ENCODE results near the gene KLK5. TPM values are rescaled to one million over a fixed set of nuclear protein-coding genes. Genes with fewer than 3 reads are reported as not detected.
"Not testable (repeated sequence)": the region's sequence is repeated elsewhere in the genome, so short reads cannot be mapped to it uniquely, and the experiment has no call there.

KLK5 gene, protein sequence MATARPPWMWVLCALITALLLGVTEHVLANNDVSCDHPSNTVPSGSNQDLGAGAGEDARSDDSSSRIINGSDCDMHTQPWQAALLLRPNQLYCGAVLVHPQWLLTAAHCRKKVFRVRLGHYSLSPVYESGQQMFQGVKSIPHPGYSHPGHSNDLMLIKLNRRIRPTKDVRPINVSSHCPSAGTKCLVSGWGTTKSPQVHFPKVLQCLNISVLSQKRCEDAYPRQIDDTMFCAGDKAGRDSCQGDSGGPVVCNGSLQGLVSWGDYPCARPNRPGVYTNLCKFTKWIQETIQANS
- under 1 TPM in 2 of 8 experiments, not detected in 6; 0.45 to 0.47 TPM for total RNA-seq

- Histone ChIP-seq H3K27ac (no peak within 1 kb of the TSS), H3K4me1 (replicated peaks in 1 of 2) (no peaks in the 10 kb centered on the region), H3K4me3 (no peak within 1 kb of the TSS)
- in situ Hi-C loops (cut with MboI; ENCODE audit: low pct_unique_long_range_greater_than_20kb in 2 of 9, low sequenced_read_pairs in 9 of 9, unreplicated experiment in 9 of 9): no loop called here
- no CpG with 5 or more reads among the region's 7 CpGs for WGBS, 10 experiments
- no peak for ATAC-seq (replicated peaks in 6 of 8)
These were observed at the start of gene KLK5 for GRCh38 chr19:50952910-50953309. Gene KLK5 (minus strand): TSS chr19:50953038. CDS start chr19:50952657, 381 bp downstream.

GRCh38 chr19:51002089-51002532 lies 49.3 kb upstream of the KLK5 start:
- Histone ChIP-seq H3K27ac (no peak overlapping the region), H3K4me1 (replicated peaks in 1 of 2) (no peaks in the 10 kb centered on the region), H3K4me3 (no peak overlapping the region)
- in situ Hi-C loops (cut with MboI; ENCODE audit: low pct_unique_long_range_greater_than_20kb in 2 of 9, low sequenced_read_pairs in 9 of 9, unreplicated experiment in 9 of 9): no loop called here
- 72 to 100% (median 83%) methylated on average over 2 to 4 of the region's 12 CpGs; no CpG with 5 or more reads in 6 of the 10 experiments for WGBS, 10 experiments
- ATAC-seq (replicated peaks in 6 of 8): no peak

GRCh38 chr19:51001515-51001914 lies 48.7 kb upstream of the KLK5 start, which contains the start of gene KLK8:
Gene KLK8 (minus strand): TSS chr19:51001604. CDS start chr19:51001167, 437 bp downstream.
- WGBS, 10 experiments: no CpG with 5 or more reads among the region's 7 CpGs
- Histone ChIP-seq H3K4me3 (no peak within 1 kb of the TSS), H3K4me1 (replicated peaks in 1 of 2) (no peaks in the 10 kb centered on the region), H3K27ac (no peak within 1 kb of the TSS)
- in situ Hi-C loops (cut with MboI; ENCODE audit: low pct_unique_long_range_greater_than_20kb in 2 of 9, low sequenced_read_pairs in 9 of 9, unreplicated experiment in 9 of 9): no loop called here
- ATAC-seq (replicated peaks in 6 of 8): peak in 2 of 8 experiments; percentile 31 to 77

DNA sequence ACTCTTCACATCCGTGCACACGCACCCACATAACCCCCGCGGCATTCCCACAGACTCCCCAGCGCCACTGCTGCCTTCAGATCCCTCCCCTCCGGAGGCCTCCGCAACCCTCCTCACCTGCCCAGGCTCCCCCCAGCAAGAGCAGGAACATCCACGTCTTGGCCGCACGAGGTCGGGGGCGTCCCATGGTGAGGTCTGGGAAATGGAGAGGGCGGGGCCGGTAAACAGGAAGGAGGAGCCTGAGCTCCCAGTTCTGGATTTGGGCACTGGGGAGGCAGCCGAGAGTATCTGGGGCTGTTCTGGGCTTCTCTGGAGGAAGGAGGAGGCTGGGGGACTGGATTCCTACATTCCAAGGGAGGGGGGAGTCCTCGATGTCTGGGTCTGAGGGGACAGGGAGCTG lies 48.1 kb upstream of the KLK5 start:
- in situ Hi-C loops (cut with MboI; ENCODE audit: low pct_unique_long_range_greater_than_20kb in 2 of 9, low sequenced_read_pairs in 9 of 9, unreplicated experiment in 9 of 9): no loop called here
- H3K27ac ChIP-seq: no peak overlapping the region
- ATAC-seq (replicated peaks in 6 of 8): peak in 1 of 8 experiments; percentile 58
- H3K4me3 ChIP-seq: no peak overlapping the region
- 0 to 100% methylated on average over 1 to 4 of the region's 16 CpGs; no CpG with 5 or more reads in 8 of the 10 experiments for WGBS, 10 experiments
- H3K4me1 ChIP-seq (replicated peaks in 1 of 2): no peaks in the 10 kb centered on the region

GRCh38 chr19:51000426-51000825 lies 47.6 kb upstream of the KLK5 start:
- Histone ChIP-seq H3K4me3 (no peak overlapping the region), H3K4me1 (replicated peaks in 1 of 2) (no peaks in the 10 kb centered on the region), H3K27ac (no peak overlapping the region)
- no peak for ATAC-seq (replicated peaks in 6 of 8)
- in situ Hi-C loops (cut with MboI; ENCODE audit: low pct_unique_long_range_greater_than_20kb in 2 of 9, low sequenced_read_pairs in 9 of 9, unreplicated experiment in 9 of 9): no loop called here
- WGBS, 10 experiments: 81 to 94% (median 86%) methylated on average over 2 to 5 of the region's 10 CpGs; no CpG with 5 or more reads in 7 of the 10 experiments

- no peak for ATAC-seq (replicated peaks in 6 of 8)
- H3K4me1 ChIP-seq (replicated peaks in 1 of 2): no peaks in the 10 kb centered on the region
- in situ Hi-C loops (cut with MboI; ENCODE audit: low pct_unique_long_range_greater_than_20kb in 2 of 9, low sequenced_read_pairs in 9 of 9, unreplicated experiment in 9 of 9): no loop called here
- no peak overlapping the region for H3K27ac ChIP-seq
- 30 to 100% (median 69%) methylated on average over 1 to 4 of the region's 4 CpGs; no CpG with 5 or more reads in 2 of the 10 experiments for WGBS, 10 experiments
- H3K4me3 ChIP-seq: no peak overlapping the region
These were observed 45.8 kb upstream of the KLK5 start for GRCh38 chr19:50998686-50999085.

DNA sequence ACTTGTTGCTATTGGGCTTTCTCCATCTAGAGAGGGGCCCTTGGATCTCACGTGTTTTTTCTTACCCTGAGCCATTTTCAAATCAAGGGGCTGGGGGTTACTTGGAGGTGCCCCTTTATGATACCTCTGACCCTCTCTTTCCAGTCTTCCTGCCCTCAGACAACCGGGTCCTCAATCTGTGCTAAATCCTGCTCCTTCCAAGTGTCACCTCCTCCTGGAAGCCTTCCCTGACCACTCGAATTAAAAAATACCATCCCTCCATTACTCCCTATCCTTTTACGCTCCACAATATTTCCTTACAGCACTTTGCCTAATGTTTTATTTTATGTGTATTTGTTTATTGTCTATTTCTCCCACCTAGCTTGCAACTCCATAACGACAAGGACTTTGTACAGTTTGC lies 45.2 kb upstream of the KLK5 start:
- WGBS, 10 experiments: 10 to 90% (median 47%) methylated on average over 1 to 5 of the region's 5 CpGs
- no peak overlapping the region for H3K4me3 ChIP-seq
- in situ Hi-C loops (cut with MboI; ENCODE audit: low pct_unique_long_range_greater_than_20kb in 2 of 9, low sequenced_read_pairs in 9 of 9, unreplicated experiment in 9 of 9): no loop called here
- no peak overlapping the region for H3K27ac ChIP-seq
- no peaks in the 10 kb centered on the region for H3K4me1 ChIP-seq (replicated peaks in 1 of 2)
- no peak for ATAC-seq (replicated peaks in 6 of 8)

GRCh38 chr19:50994129-50994528 lies 41.3 kb upstream of the KLK5 start:
- in situ Hi-C loops (cut with MboI; ENCODE audit: low pct_unique_long_range_greater_than_20kb in 2 of 9, low sequenced_read_pairs in 9 of 9, unreplicated experiment in 9 of 9): no loop called here
- Histone ChIP-seq H3K27ac (no peak overlapping the region), H3K4me3 (no peak overlapping the region), H3K4me1 (replicated peaks in 1 of 2) (no peaks in the 10 kb centered on the region)
- peak in 2 of 8 experiments; percentile 19 to 69 for ATAC-seq (replicated peaks in 6 of 8)
- WGBS, 10 experiments: 0 to 100% (median 32%) methylated on average over 1 to 2 of the region's 2 CpGs; no CpG with 5 or more reads in 4 of the 10 experiments

DNA sequence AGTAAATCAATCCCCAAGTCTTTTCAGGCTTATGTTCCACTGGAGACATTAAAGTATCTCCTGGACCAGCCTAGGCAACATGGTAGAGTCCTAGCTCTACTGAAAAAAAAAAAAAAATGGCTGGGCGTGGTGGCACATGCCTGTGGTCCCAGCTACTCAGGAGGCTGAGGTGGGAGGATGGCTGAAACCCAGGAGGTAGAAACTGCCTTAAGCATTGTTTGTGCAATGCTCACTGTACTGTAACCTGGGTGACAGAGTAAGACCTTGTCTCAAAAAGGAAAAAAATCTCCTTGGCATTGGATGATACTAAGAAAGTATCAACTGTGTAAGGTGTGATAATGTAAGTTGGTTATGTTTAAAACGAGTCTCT lies 39.8 kb upstream of the KLK5 start:
- ATAC-seq (replicated peaks in 6 of 8): no peak
- H3K4me1 ChIP-seq (replicated peaks in 1 of 2): no peaks in the 10 kb centered on the region
- no peak overlapping the region for H3K4me3 ChIP-seq
- in situ Hi-C loops (cut with MboI; ENCODE audit: low pct_unique_long_range_greater_than_20kb in 2 of 9, low sequenced_read_pairs in 9 of 9, unreplicated experiment in 9 of 9): no loop called here
- H3K27ac ChIP-seq: no peak overlapping the region
- 0 to 83% (median 25%) methylated on average over 1 to 2 of the region's 2 CpGs; no CpG with 5 or more reads in 1 of the 10 experiments for WGBS, 10 experiments

DNA sequence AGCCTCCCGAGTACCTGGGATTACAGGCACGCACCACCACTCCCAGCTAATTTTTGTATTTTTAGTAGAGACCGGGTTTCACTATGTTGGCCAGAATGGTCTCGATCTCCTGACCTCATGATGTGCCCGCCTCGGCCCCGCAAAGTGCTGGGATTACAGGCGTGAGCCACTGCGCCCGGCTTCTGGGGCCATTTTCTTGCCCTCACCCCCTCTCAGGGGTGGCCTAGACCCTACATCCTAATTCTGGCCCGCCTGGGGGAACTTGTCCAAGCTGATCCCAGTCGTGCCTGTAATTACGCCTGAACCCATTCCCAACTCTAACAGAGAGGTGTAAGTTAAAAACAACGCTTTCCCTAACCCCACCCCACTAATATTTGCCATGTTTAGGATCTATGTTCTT lies 31.6 kb upstream of the KLK5 start:
- in situ Hi-C loops (cut with MboI; ENCODE audit: low pct_unique_long_range_greater_than_20kb in 2 of 9, low sequenced_read_pairs in 9 of 9, unreplicated experiment in 9 of 9); H3K27ac ChIP-seq; H3K4me1 ChIP-seq (replicated peaks in 1 of 2); ATAC-seq (replicated peaks in 6 of 8); H3K4me3 ChIP-seq: not testable (repeated sequence)
- 44 to 100% (median 77%) methylated on average over 1 to 8 of the region's 14 CpGs; no CpG with 5 or more reads in 1 of the 10 experiments for WGBS, 10 experiments

- Histone ChIP-seq H3K4me1 (replicated peaks in 1 of 2) (no peaks in the 10 kb centered on the region), H3K4me3 (no peak within 1 kb of the TSS), H3K27ac (no peak within 1 kb of the TSS)
- ATAC-seq (replicated peaks in 6 of 8): no peak
- 8 to 20% (median 18%) methylated on average over 1 to 7 of the region's 28 CpGs; no CpG with 5 or more reads in 6 of the 10 experiments for WGBS, 10 experiments
- in situ Hi-C loops (cut with MboI; ENCODE audit: low pct_unique_long_range_greater_than_20kb in 2 of 9, low sequenced_read_pairs in 9 of 9, unreplicated experiment in 9 of 9): no loop called here
These were observed 30.9 kb upstream of the KLK5 start, which contains the start of gene KLK7 for GRCh38 chr19:50983625-50984292. Gene KLK7 (minus strand): TSS chr19:50983917. CDS start chr19:50982399, 1,518 bp downstream.

DNA sequence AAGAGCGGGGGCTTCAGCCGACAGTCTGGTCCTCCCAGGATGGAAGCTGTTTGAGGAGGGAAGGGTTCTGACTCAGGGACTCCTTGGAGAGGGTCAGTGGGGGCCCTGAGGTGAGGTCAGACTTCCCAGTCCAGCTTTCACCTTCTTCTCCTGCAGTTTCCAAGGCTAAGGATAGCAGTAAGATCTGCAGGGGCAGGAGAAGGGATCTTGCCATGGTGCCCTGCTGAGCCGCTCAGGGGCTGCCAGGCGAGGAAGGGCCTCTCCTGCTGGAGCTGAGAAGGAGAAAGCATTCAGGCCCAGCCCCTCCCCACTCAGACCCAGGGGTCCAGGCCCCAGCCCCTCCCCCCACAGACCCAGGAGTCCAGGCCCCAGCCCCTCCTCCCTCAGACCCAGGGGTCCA lies 29.3 kb upstream of the KLK5 start:
- in situ Hi-C loops (cut with MboI; ENCODE audit: low pct_unique_long_range_greater_than_20kb in 2 of 9, low sequenced_read_pairs in 9 of 9, unreplicated experiment in 9 of 9): no loop called here
- ATAC-seq (replicated peaks in 6 of 8): no peak
- Histone ChIP-seq H3K4me1 (replicated peaks in 1 of 2) (no peaks in the 10 kb centered on the region), H3K4me3 (no peak overlapping the region), H3K27ac (no peak overlapping the region)
- WGBS, 10 experiments: 33 to 67% (median 60%) methylated on average over 1 of the region's 4 CpGs; no CpG with 5 or more reads in 7 of the 10 experiments

GRCh38 chr19:50981587-50982146 lies 28.8 kb upstream of the KLK5 start:
- no peak for ATAC-seq (replicated peaks in 6 of 8)
- WGBS, 10 experiments: 0 to 60% (median 20%) methylated on average over 1 to 4 of the region's 11 CpGs; no CpG with 5 or more reads in 3 of the 10 experiments
- in situ Hi-C loops (cut with MboI; ENCODE audit: low pct_unique_long_range_greater_than_20kb in 2 of 9, low sequenced_read_pairs in 9 of 9, unreplicated experiment in 9 of 9): no loop called here
- Histone ChIP-seq H3K4me3 (no peak overlapping the region), H3K4me1 (replicated peaks in 1 of 2) (no peaks in the 10 kb centered on the region), H3K27ac (no peak overlapping the region)
